MCF 10A (cell line): ENCODE results near the gene PRKAR2B. TPM values are rescaled to one million over a fixed set of nuclear protein-coding genes. Genes with fewer than 3 reads are reported as not detected.

Source experiments
- BruUV-seq: library from RNA; stranded (reverse); fragments of 400-500 nt; replicated peaks from 2 replicates; lab custom pipeline; 2021; lab: Mats Ljungman, UMichigan
- CTCF ChIA-PET: fragments of 300-600 bp; sonication (Branson Sonifier 250); formaldehyde crosslinking; extraction: SDS; loops from one replicate; lab custom pipeline; 2021; ENCODE audit warnings: antibody characterized with exemption, inconsistent platforms; lab: Yijun Ruan, JAX
- POLR2A ChIA-PET: fragments of 300-600, 350-650 bp; sonication (Branson Sonifier 250); formaldehyde crosslinking; extraction: SDS; loops from one replicate; lab custom pipeline; 2020; ENCODE audit warnings: antibody characterized with exemption, inconsistent platforms; lab: Yijun Ruan, JAX
- DNase-seq: peaks from one replicate; pipeline ENCODE4 v3.0.0-alpha.2; 2018; ENCODE audit not compliant: unreplicated experiment
- H3K27ac Mint-ChIP-seq: one replicate; pipeline ENCODE4 v1.8.0; 2022; ENCODE audit warnings: mild to moderate bottlenecking, low read depth, mixed read lengths; ENCODE audit not compliant: unreplicated experiment
- H3K27me3 Mint-ChIP-seq: one replicate; pipeline ENCODE4 v1.8.0; 2022; ENCODE audit warnings: mixed read lengths; ENCODE audit not compliant: insufficient read depth, unreplicated experiment
- H3K36me3 Mint-ChIP-seq: one replicate; pipeline ENCODE4 v1.8.0; 2022; ENCODE audit warnings: mild to moderate bottlenecking, moderate library complexity, mixed read lengths; ENCODE audit not compliant: insufficient read depth, unreplicated experiment
- H3K4me1 Mint-ChIP-seq: one replicate; pipeline ENCODE4 v1.8.0; 2022; ENCODE audit warnings: mixed read lengths; ENCODE audit not compliant: insufficient read depth, unreplicated experiment
- H3K4me3 Mint-ChIP-seq: one replicate; pipeline ENCODE4 v1.8.0; 2022; ENCODE audit warnings: mild to moderate bottlenecking, moderate library complexity, mixed read lengths; ENCODE audit not compliant: unreplicated experiment
- H3K9me3 Mint-ChIP-seq: one replicate; pipeline ENCODE4 v1.8.0; 2022; ENCODE audit warnings: mixed read lengths; ENCODE audit not compliant: unreplicated experiment
- intact Hi-C: fragments of 100-400 bp; cut with micrococcal nuclease; formaldehyde crosslinking; loops from 2 replicates; pipeline ENCODE4 v1.14.1; 2022
- total RNA-seq: library from RNA; stranded (reverse); gene quantifications from 2 replicates; pipeline ENCODE4 v1.2.3, GENCODE V29; 2022
- TF ChIP-seq, protein P1 (sequence below): fragments of 200-600 bp; IDR thresholded peaks from one replicate; pipeline ENCODE4 v1.8.0; 2022; ENCODE audit warnings: antibody characterized with exemption, mild to moderate bottlenecking; ENCODE audit not compliant: unreplicated experiment

Gene PRKAR2B
- total RNA-seq, 1 experiment from 2014 or later = not detected

DNA sequence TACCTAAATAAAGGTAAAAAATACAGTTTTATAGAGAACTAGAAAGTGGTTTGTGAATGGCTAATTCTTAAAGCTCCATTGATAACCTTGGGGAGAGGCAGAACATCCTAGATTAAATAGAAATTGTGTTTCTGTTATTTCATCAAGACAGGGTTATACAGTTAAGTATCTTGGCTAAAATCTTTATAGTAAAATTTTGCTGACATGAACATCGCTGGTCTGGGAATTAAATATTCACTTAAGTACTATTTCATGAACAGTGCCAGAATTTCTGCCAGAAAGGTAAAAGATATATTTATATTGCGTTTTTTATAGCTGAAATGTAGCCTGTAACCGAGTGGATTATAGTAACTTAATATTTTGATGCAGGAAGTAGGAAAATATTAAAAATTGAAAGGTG, 70.6 kb downstream of the PRKAR2B start:
- Mint-ChIP-seq H3K27me3 (peaks cover 17% of the 10 kb centered on the region), H3K9me3 (no peaks in the 10 kb centered on the region), H3K36me3 (no peaks in the 10 kb centered on the region), H3K27ac (no peak overlapping the region), H3K4me1 (no peaks in the 10 kb centered on the region), H3K4me3 (no peak overlapping the region)
- BruUV-seq = no TSS peak
- intact Hi-C loops = no loop called here
- DNase-seq = no peak
- CTCF ChIA-PET = interaction anchor here (1.1 kb wide), 1 partner anchor 11 kb away, joined by 5 read pairs; no protein-coding TSS in a partner anchor
- TF ChIP-seq, protein P1, sequence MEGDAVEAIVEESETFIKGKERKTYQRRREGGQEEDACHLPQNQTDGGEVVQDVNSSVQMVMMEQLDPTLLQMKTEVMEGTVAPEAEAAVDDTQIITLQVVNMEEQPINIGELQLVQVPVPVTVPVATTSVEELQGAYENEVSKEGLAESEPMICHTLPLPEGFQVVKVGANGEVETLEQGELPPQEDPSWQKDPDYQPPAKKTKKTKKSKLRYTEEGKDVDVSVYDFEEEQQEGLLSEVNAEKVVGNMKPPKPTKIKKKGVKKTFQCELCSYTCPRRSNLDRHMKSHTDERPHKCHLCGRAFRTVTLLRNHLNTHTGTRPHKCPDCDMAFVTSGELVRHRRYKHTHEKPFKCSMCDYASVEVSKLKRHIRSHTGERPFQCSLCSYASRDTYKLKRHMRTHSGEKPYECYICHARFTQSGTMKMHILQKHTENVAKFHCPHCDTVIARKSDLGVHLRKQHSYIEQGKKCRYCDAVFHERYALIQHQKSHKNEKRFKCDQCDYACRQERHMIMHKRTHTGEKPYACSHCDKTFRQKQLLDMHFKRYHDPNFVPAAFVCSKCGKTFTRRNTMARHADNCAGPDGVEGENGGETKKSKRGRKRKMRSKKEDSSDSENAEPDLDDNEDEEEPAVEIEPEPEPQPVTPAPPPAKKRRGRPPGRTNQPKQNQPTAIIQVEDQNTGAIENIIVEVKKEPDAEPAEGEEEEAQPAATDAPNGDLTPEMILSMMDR = no peak
- POLR2A ChIA-PET = no interaction called here

DNA sequence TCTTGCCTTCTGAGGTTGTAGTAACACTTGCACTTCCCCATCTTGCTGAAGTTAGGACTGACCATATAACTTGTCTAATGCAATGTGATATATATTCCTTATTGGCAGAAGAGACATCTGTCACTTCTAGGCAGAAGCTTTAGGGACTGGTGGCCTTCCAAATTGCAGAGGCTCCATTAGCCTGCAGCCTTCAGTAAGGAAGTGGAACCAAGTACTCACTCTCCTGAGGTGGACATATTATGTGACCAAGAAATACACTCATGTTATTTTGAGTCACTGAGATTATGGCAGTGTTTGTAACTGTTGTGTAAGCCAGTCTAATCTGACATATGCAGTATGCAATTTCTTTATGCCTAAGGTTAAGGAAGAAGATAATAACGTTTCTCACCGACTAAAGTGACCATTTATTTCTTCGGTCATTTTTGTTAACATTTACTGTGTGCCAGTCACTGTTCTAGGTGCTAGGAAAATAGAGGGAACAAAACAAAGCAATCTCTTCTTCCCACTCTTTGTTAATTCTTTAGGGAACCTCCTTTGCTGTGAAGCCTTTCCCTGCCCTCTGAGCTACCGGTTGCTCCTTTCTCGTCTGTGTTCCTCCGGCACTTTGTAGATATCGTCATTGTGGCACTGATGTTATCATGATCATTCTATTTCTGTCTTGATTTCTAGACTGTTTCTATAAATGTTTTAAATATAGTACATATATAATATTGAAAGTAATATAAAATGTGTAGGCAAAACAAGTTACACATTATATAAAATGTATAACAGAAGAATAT, 71.4 kb downstream of the PRKAR2B start:
- Mint-ChIP-seq H3K4me3 (no peak overlapping the region), H3K27me3 (peaks cover 17% of the 10 kb centered on the region), H3K27ac (no peak overlapping the region), H3K9me3 (no peaks in the 10 kb centered on the region), H3K4me1 (no peaks in the 10 kb centered on the region), H3K36me3 (no peaks in the 10 kb centered on the region)
- BruUV-seq = no TSS peak
- no peak for DNase-seq
- CTCF ChIA-PET = interaction anchor here (0.7 to 0.9 kb wide), 2 partner anchors 107 to 759 kb away, joined by 3 read pairs; no protein-coding TSS in a partner anchor
- intact Hi-C loops = no loop called here
- POLR2A ChIA-PET = no interaction called here
- TF ChIP-seq, protein P1 = no peak

DNA sequence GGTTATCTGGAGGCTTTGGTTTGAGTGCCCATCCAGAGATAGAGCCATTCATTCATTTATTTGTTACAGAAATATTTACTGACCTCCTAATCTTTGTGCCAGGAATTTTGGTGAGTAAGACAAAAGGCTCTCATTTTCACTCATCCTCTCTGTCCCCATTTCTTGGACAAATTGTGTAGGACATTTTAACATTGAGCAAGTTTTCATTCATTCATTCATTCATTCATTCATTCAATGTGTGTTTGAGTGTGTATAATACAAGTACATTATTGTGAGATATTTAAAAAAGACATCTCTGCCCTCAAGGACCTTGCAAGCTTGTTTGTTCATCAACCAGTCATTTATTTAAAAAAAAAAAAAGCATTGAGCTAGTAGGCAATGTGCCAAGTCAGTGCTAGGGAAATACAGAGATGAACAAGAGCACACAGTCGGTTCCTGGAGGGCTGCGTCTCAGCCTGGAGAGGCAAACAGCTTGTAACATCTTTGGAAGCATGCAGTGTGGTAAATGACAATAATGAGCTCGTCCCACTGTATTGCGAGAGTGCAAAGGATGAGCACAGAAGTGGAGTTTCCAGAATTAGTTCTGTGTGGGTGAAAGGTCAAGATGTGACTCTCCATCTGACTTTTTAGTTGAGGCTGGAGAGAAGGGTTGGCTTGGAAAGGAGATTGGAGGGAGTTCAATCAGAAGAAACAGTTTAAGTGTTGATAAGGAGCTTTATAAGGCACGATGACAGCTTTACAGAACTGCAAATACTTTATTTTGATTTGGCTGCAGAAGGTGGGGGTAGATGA, 73.8 kb downstream of the PRKAR2B start:
- Mint-ChIP-seq H3K4me1 (no peaks in the 10 kb centered on the region), H3K4me3 (no peak overlapping the region), H3K36me3 (no peaks in the 10 kb centered on the region), H3K27me3 (peaks cover 17% of the 10 kb centered on the region), H3K9me3 (no peaks in the 10 kb centered on the region), H3K27ac (no peak overlapping the region)
- ChIA-PET POLR2A (interaction anchor here (1.0 kb wide), 2 partner anchors 10 to 50 kb away, joined by 3 read pairs; partner anchors contain the start of gene HBP1), CTCF (interaction anchor here (0.6 kb wide), 1 partner anchor 49 kb away, joined by 4 read pairs; no protein-coding TSS in a partner anchor)
- no peak for DNase-seq
- BruUV-seq = no TSS peak
- TF ChIP-seq, protein P1 = no peak
- intact Hi-C loops = no loop called here
